Activated CD8-positive, alpha-beta T cell treated with anti-CD3 and anti-CD28 coated beads for 36 hours (primary cell): Measurements from ENCODE around the gene KIRREL3. TPM values are rescaled to one million over a fixed set of nuclear protein-coding genes. Genes with fewer than 3 reads are reported as not detected.

Experiments
- ATAC-seq: fragments of 200-7000 bp; cut with Tn5 transposase; one replicate; pipeline ENCODE4 v1.10.0; 2021; ENCODE audit warnings: mild to moderate bottlenecking, moderate library complexity
- CTCF ChIA-PET: fragments of 350-600 bp; sonication (Branson Sonifier 250); formaldehyde crosslinking; loops from one replicate; lab custom pipeline; 2021; ENCODE audit warnings: antibody characterized with exemption; lab: Charles Lee
- POLR2A ChIA-PET: fragments of 350-600 bp; sonication (Branson Sonifier 250); formaldehyde crosslinking; loops from one replicate; lab custom pipeline; 2021; ENCODE audit warnings: antibody characterized with exemption; lab: Charles Lee
- DNase-seq: peaks from one replicate; pipeline ENCODE4 v3.0.0-alpha.2; 2020
- H3K27ac Mint-ChIP-seq: one replicate; pipeline ENCODE4 v1.8.0; 2021; ENCODE audit warnings: mild to moderate bottlenecking, mixed read lengths
- H3K27me3 Mint-ChIP-seq: one replicate; pipeline ENCODE4 v1.8.0; 2021; ENCODE audit warnings: mixed read lengths
- H3K36me3 Mint-ChIP-seq: one replicate; pipeline ENCODE4 v1.8.0; 2021; ENCODE audit warnings: low read depth, mixed read lengths
- H3K4me1 Mint-ChIP-seq: one replicate; pipeline ENCODE4 v1.8.0; 2021; ENCODE audit warnings: low read depth, mixed read lengths
- H3K4me3 Mint-ChIP-seq: one replicate; pipeline ENCODE4 v1.8.0; 2021; ENCODE audit warnings: mild to moderate bottlenecking, moderate library complexity, mixed read lengths
- H3K9me3 Mint-ChIP-seq: one replicate; pipeline ENCODE4 v1.8.0; 2021; ENCODE audit warnings: mixed read lengths
- CTCF ChIP-seq: fragments of 200-600 bp; IDR thresholded peaks from one replicate; pipeline ENCODE4 v1.8.0; 2022; ENCODE audit warnings: antibody characterized with exemption, mild to moderate bottlenecking
- intact Hi-C: fragments of 100-400 bp; cut with micrococcal nuclease; formaldehyde crosslinking; loops from one replicate; pipeline ENCODE4 v1.10.0; 2022
- total RNA-seq, 2 experiments: library from RNA; stranded (reverse); gene quantifications; one replicate each; pipeline ENCODE4 v1.2.3, GENCODE V29; 2021

The KIRREL3 gene
- total RNA-seq, 2 experiments from 2014 or later, result not detected

GRCh38 chr11:126418887-126419286 lies 581.7 kb downstream of the KIRREL3 start:
- Mint-ChIP-seq H3K9me3 (no peaks in the 10 kb centered on the region), H3K36me3 (peaks cover 5% of the 10 kb centered on the region), H3K4me1 (peaks cover 19% of the 10 kb centered on the region), H3K27ac (no peak overlapping the region), H3K27me3 (peaks cover 4% of the 10 kb centered on the region), H3K4me3 (no peak overlapping the region)
- CTCF ChIA-PET, result interaction anchor here (0.9 to 5.4 kb wide), 4 partner anchors 22 to 109 kb away, joined by 3 to 27 read pairs (median 13); no protein-coding TSS in a partner anchor
- no peak for TF ChIP-seq CTCF
- DNase-seq (no peak), ATAC-seq (no peak)
- POLR2A ChIA-PET, result interaction anchor here (0.9 kb wide), 1 partner anchor 59 kb away, joined by 4 read pairs; no protein-coding TSS in a partner anchor
- intact Hi-C loops, result loop anchor here (10.0 kb wide), 1 partner anchor 104 kb away; no protein-coding TSS in a partner anchor

GRCh38 chr11:126417091-126417862 lies 583.3 kb downstream of the KIRREL3 start:
- Mint-ChIP-seq H3K9me3 (no peaks in the 10 kb centered on the region), H3K36me3 (peaks cover 7% of the 10 kb centered on the region), H3K4me3 (peak overlapping the region; percentile 54), H3K27ac (no peak overlapping the region), H3K27me3 (peaks cover 4% of the 10 kb centered on the region), H3K4me1 (peaks cover 19% of the 10 kb centered on the region)
- TF ChIP-seq CTCF, result no peak
- POLR2A ChIA-PET, result no interaction called here
- intact Hi-C loops, result loop anchor here (10.0 kb wide), 1 partner anchor 102 kb away; no protein-coding TSS in a partner anchor
- DNase-seq (no peak), ATAC-seq (no peak)
- CTCF ChIA-PET, result interaction anchor here (1.3 to 5.4 kb wide), 3 partner anchors 28 to 107 kb away, joined by 3 to 27 read pairs (median 7); no protein-coding TSS in a partner anchor

- TF ChIP-seq CTCF, result no peak
- ATAC-seq (peak; percentile 100), DNase-seq (peak; percentile 83)
- intact Hi-C loops, result loop anchor here (10.0 kb wide), 1 partner anchor 102 kb away; no protein-coding TSS in a partner anchor
- Mint-ChIP-seq H3K27ac (peak overlapping the region; percentile 55), H3K4me1 (peaks cover 19% of the 10 kb centered on the region), H3K27me3 (peaks cover 4% of the 10 kb centered on the region), H3K36me3 (peaks cover 7% of the 10 kb centered on the region), H3K9me3 (no peaks in the 10 kb centered on the region), H3K4me3 (peak overlapping the region; percentile 54)
- ChIA-PET CTCF (interaction anchor here (1.3 to 5.4 kb wide), 3 partner anchors 28 to 106 kb away, joined by 3 to 27 read pairs (median 7); no protein-coding TSS in a partner anchor), POLR2A (interaction anchor here (0.9 kb wide), 1 partner anchor 81 kb away, joined by 3 read pairs; no protein-coding TSS in a partner anchor)
Measured at GRCh38 chr11:126416542-126417090, 584.0 kb downstream of the KIRREL3 start.

GRCh38 chr11:126415669-126416420 lies 584.7 kb downstream of the KIRREL3 start:
- ATAC-seq (no peak), DNase-seq (no peak)
- H3K4me1 Mint-ChIP-seq, result peaks cover 19% of the 10 kb centered on the region
- peaks cover 7% of the 10 kb centered on the region for H3K36me3 Mint-ChIP-seq
- H3K9me3 Mint-ChIP-seq, result no peaks in the 10 kb centered on the region
- intact Hi-C loops, result loop anchor here (10.0 kb wide), 1 partner anchor 101 kb away; no protein-coding TSS in a partner anchor
- H3K4me3 Mint-ChIP-seq, result peak overlapping the region; percentile 54
- POLR2A ChIA-PET, result interaction anchor here (0.9 kb wide), 1 partner anchor 81 kb away, joined by 3 read pairs; no protein-coding TSS in a partner anchor
- CTCF ChIA-PET, result interaction anchor here (1.6 to 5.4 kb wide), 2 partner anchors 65 to 105 kb away, joined by 7 to 27 read pairs; no protein-coding TSS in a partner anchor
- no peak for TF ChIP-seq CTCF
- H3K27ac Mint-ChIP-seq, result no peak overlapping the region
- H3K27me3 Mint-ChIP-seq, result peaks cover 4% of the 10 kb centered on the region
